OCI-LY7 (cell line): ENCODE measurements around the gene RPL35. TPM values are rescaled to one million over a fixed set of nuclear protein-coding genes. Genes with fewer than 3 reads are reported as not detected.
A peak's percentile ranks its signal among the peaks of the same experiment; 100 is the strongest.

ENCODE experiments used
- BruUV-seq: library from RNA; stranded (reverse); fragments of 400-500 nt; replicated peaks from 2 replicates; lab custom pipeline; 2021; lab: Mats Ljungman, UMichigan
- CTCF ChIA-PET: fragments of 300-600 bp; sonication (Branson Sonifier 250); formaldehyde crosslinking; loops from one replicate; lab custom pipeline; 2022; ENCODE audit warnings: antibody characterized with exemption; ENCODE audit not compliant: unreplicated experiment; lab: Charles Lee
- POLR2A ChIA-PET: fragments of 300-600 bp; sonication (Branson Sonifier 250); formaldehyde crosslinking; loops from one replicate; lab custom pipeline; 2022; ENCODE audit warnings: antibody characterized with exemption; lab: Charles Lee
- DNase-seq: peaks from one replicate; pipeline ENCODE4 v3.0.0-alpha.2; 2015; ENCODE audit warnings: low spot score
- H2AFZ ChIP-seq: fragments of 200-600 bp; sonication (generic), shearing (Covaris generic); 2 replicates; pipeline ENCODE4 v1.6.1; 2014; ENCODE audit warnings: mild to moderate bottlenecking, antibody characterized with exemption, low read length, moderate library complexity
- H3K27ac ChIP-seq: fragments of 200-600 bp; sonication (generic); 2 replicates; pipeline ENCODE4 v1.5.1; 2014; ENCODE audit warnings: mixed run types, low read depth, mild to moderate bottlenecking, moderate library complexity, low read length, inconsistent platforms; ENCODE audit not compliant: poor library complexity, severe bottlenecking
- H3K36me3 ChIP-seq: fragments of 200-600 bp; sonication (generic); 2 replicates; pipeline ENCODE4 v1.6.1; 2014; ENCODE audit warnings: mild to moderate bottlenecking, antibody characterized with exemption, low read length, moderate library complexity, mixed read lengths; ENCODE audit not compliant: insufficient read depth
- H3K4me1 ChIP-seq: fragments of 200-600 bp; sonication (generic); 2 replicates; pipeline ENCODE4 v1.5.1; 2014; ENCODE audit warnings: mild to moderate bottlenecking, low read length; ENCODE audit not compliant: insufficient read depth, poor library complexity, severe bottlenecking
- H3K4me2 ChIP-seq: fragments of 200-600 bp; sonication (generic); 2 replicates; pipeline ENCODE4 v1.6.1; 2014; ENCODE audit warnings: mild to moderate bottlenecking, low read length
- H3K4me3 ChIP-seq: fragments of 200-600 bp; sonication (generic); 2 replicates; pipeline ENCODE4 v1.5.1; 2014; ENCODE audit warnings: mild to moderate bottlenecking, low read depth, low read length; ENCODE audit not compliant: poor library complexity, severe bottlenecking
- H3K79me2 ChIP-seq: fragments of 200-600 bp; sonication (generic); 2 replicates; pipeline ENCODE4 v1.6.1; 2016; ENCODE audit warnings: low read depth, mild to moderate bottlenecking, low read length, moderate library complexity, mixed read lengths; ENCODE audit not compliant: insufficient read depth
- H3K9me2 ChIP-seq: fragments of 200-600 bp; sonication (generic); 2 replicates; pipeline ENCODE4 v1.6.1; 2016; ENCODE audit warnings: mild to moderate bottlenecking, low read length, mixed read lengths; ENCODE audit not compliant: insufficient read depth
- H3K9me3 ChIP-seq: fragments of 200-600 bp; sonication (generic); 2 replicates; pipeline ENCODE4 v1.6.1; 2014; ENCODE audit warnings: mild to moderate bottlenecking, mixed run types, low read length, mixed read lengths
- H4K20me1 ChIP-seq: fragments of 200-600 bp; sonication (generic); 2 replicates; pipeline ENCODE4 v1.6.1; 2014; ENCODE audit warnings: mild to moderate bottlenecking, antibody characterized with exemption, low read length, moderate library complexity, mixed read lengths; ENCODE audit not compliant: insufficient read depth
- CTCF ChIP-seq: fragments of 200-600 bp; sonication (generic); conservative IDR thresholded peaks from 2 replicates; pipeline ENCODE4 v1.5.1; 2014; ENCODE audit warnings: mild to moderate bottlenecking, antibody characterized with exemption, low read length, moderate library complexity, mixed read lengths
- EZH2phosphoT487 ChIP-seq: fragments of 200-600 bp; sonication (generic); IDR thresholded peaks from 2 replicates; pipeline ENCODE4 v1.6.1; 2018; ENCODE audit warnings: low read depth, borderline replicate concordance, mild to moderate bottlenecking, mixed run types, antibody characterized with exemption, low read length, moderate library complexity, mixed read lengths
- intact Hi-C: fragments of 100-400 bp; cut with micrococcal nuclease; formaldehyde crosslinking; loops from one replicate; pipeline ENCODE4 v1.10.0; 2022; ENCODE audit not compliant: unreplicated experiment
- total RNA-seq, 2 experiments: library from RNA; depleted of rRNA in 1 of 2; stranded (reverse); fragments of >200 nt in 1 of 2; shearing (Covaris generic) in 1 of 2; gene quantifications; 2 replicates each; pipeline ENCODE4 v1.2.3, GENCODE V29; 2014 to 2022

The RPL35 gene
- total RNA-seq, 2 experiments from 2014 or later: 1,713 to 6,190 TPM

GRCh38 chr9:124863371-124863871 lies 1.7 kb upstream of the RPL35 start:
- ChIA-PET POLR2A (interaction anchor here (0.7 to 1.5 kb wide), 4 partner anchors 92 to 844 kb away, joined by 3 to 6 read pairs (median 4); partner anchors contain the start of genes MAPKAP1 and NR6A1), CTCF (no interaction called here)
- peaks cover 47% of the 10 kb centered on the region for H3K79me2 ChIP-seq
- TF ChIP-seq CTCF (no peak), EZH2phosphoT487 (no peak)
- no peak for DNase-seq
- peaks cover 25% of the 10 kb centered on the region for H4K20me1 ChIP-seq
- H2AFZ ChIP-seq: peak overlapping the region; percentile 17; the same call in 1 of the 2 replicates
- no peaks in the 10 kb centered on the region for H3K9me3 ChIP-seq
- H3K36me3 ChIP-seq: peaks cover 33% of the 10 kb centered on the region
- peak overlapping the region; percentile 4 for H3K27ac ChIP-seq
- peak overlapping the region; percentile 15 for H3K4me3 ChIP-seq
- H3K4me1 ChIP-seq: peaks cover 52% of the 10 kb centered on the region
- H3K9me2 ChIP-seq: no peaks in the 10 kb centered on the region
- BruUV-seq: no TSS peak
- peak overlapping the region; percentile 77 for H3K4me2 ChIP-seq
- intact Hi-C loops: no loop called here

DNA sequence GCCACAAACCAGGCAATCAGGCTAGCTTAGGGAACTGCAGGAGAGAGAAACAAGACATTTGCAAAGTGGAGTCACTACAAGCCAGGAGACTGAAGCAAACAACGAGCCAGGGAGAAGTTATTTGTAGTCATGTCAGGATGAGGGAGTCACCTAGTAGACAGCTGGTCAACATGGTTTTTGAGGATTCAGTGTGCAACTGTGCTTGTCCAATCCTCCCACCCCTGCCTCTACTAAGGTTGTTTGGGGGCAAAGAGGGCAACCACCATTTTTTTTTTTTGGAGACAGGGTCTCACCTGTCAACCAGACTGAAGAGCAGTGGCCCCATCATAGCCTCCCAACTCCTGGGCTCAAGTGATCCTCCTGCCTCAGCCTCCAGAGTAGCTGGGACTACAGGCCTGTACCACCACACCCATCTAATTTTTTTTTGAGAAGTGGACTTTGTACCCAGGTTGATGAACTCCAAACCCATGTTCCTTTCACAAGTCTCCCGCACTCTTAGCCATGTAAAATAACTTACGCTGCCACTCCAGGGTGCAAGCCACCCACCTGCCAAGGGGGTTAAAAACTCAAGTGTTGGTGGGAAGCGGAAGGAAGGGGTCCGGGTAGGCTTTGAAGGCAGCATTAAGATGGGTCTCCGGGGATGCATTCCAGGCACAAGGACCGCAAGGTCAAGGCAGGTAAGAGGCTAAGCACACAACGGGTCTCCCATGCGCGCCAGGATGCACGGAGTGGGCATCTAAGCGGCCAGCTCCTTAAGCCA lies 995 bp downstream of the RPL35 start:
- BruUV-seq: TSS peak; percentile 74
- ChIA-PET CTCF (no interaction called here), POLR2A (interaction anchor here (0.5 to 2.1 kb wide), 5 partner anchors 12 to 1413 kb away, joined by 3 to 10 read pairs (median 3); no protein-coding TSS in a partner anchor)
- intact Hi-C loops: loop anchor here (2.0 kb wide), 1 partner anchor 90 kb away; the partner anchor contains the start of gene NR6A1
- Histone ChIP-seq H3K4me2 (peak overlapping the region; percentile 92), H3K79me2 (peaks cover 35% of the 10 kb centered on the region), H3K4me1 (peaks cover 35% of the 10 kb centered on the region), H3K27ac (peak overlapping the region; percentile 65), H2AFZ (no peak overlapping the region), H4K20me1 (peaks cover 25% of the 10 kb centered on the region), H3K9me3 (no peaks in the 10 kb centered on the region), H3K36me3 (peaks cover 57% of the 10 kb centered on the region), H3K9me2 (no peaks in the 10 kb centered on the region), H3K4me3 (peak overlapping the region; percentile 94)
- DNase-seq: no peak
- TF ChIP-seq CTCF (no peak), EZH2phosphoT487 (no peak)
